CD4-positive, CD25-positive, alpha-beta regulatory T cell (primary cell): ENCODE results near the gene LAMA3. TPM values are rescaled to one million over a fixed set of nuclear protein-coding genes. Genes with fewer than 3 reads are reported as not detected.

ENCODE experiments used
- ATAC-seq, 2 donors: fragments of 150-1000 bp; cut with Tn5 transposase; one replicate each; pipeline ENCODE4 v1.10.0; 2021; ENCODE audit warnings: low read depth in 2 of 2, moderate number of reproducible peaks in 2 of 2, moderate library complexity in 1 of 2
- DNase-seq, 3 donors: peaks; one replicate each; pipeline versions ENCODE4 v3.0.0 to v3.0.0-alpha.2; 2012 to 2022; ENCODE audit warnings: mixed read lengths in 1 of 3
- H3K27ac ChIP-seq: one replicate; pipeline ENCODE4 v1.7.0; 2013; ENCODE audit warnings: mild to moderate bottlenecking, low read length; ENCODE audit not compliant: insufficient read depth, poor library complexity, severe bottlenecking
- H3K27me3 ChIP-seq: one replicate; pipeline ENCODE4 v1.7.0; 2013; ENCODE audit warnings: low read length; ENCODE audit not compliant: control insufficient read depth, insufficient read depth
- H3K36me3 ChIP-seq: one replicate; pipeline ENCODE4 v1.7.0; 2013; ENCODE audit warnings: mild to moderate bottlenecking, low read length, moderate library complexity; ENCODE audit not compliant: control insufficient read depth, insufficient read depth
- H3K4me1 ChIP-seq: 2 replicates; pipeline ENCODE4 v1.7.0; 2013; ENCODE audit warnings: mild to moderate bottlenecking, low read length; ENCODE audit not compliant: insufficient read depth, control insufficient read depth, poor library complexity, severe bottlenecking
- H3K4me3 ChIP-seq: one replicate; pipeline ENCODE4 v1.7.0; 2013; ENCODE audit warnings: low read depth, mild to moderate bottlenecking, low read length, moderate library complexity
- H3K9me3 ChIP-seq, 2 experiments: 1 replicate in 1 of 2; 2 replicates in 1 of 2; pipeline ENCODE4 v1.7.0; 2013; ENCODE audit warnings: low read length in 2 of 2, mild to moderate bottlenecking in 1 of 2, moderate library complexity in 1 of 2; ENCODE audit not compliant: control insufficient read depth in 2 of 2
- H3K27ac Mint-ChIP-seq, 3 donors: one replicate each; pipeline ENCODE4 v1.8.0; 2020 to 2022; ENCODE audit warnings: mild to moderate bottlenecking in 3 of 3, mixed read lengths in 3 of 3, moderate library complexity in 2 of 3
- H3K27me3 Mint-ChIP-seq: one replicate; pipeline ENCODE4 v1.8.0; 2022; ENCODE audit warnings: mild to moderate bottlenecking, mixed read lengths
- H3K36me3 Mint-ChIP-seq: one replicate; pipeline ENCODE4 v1.8.0; 2020; ENCODE audit warnings: mixed read lengths
- H3K4me1 Mint-ChIP-seq, 4 donors: one replicate each; pipeline ENCODE4 v1.8.0; 2020 to 2022; ENCODE audit warnings: mixed read lengths in 4 of 4, mild to moderate bottlenecking in 1 of 4
- H3K4me3 Mint-ChIP-seq, 4 donors: one replicate each; pipeline ENCODE4 v1.8.0; 2020 to 2022; ENCODE audit warnings: mild to moderate bottlenecking in 4 of 4, mixed read lengths in 4 of 4, moderate library complexity in 3 of 4
- H3K9me3 Mint-ChIP-seq, 7 donors: one replicate each; pipeline ENCODE4 v1.8.0; 2020 to 2022; ENCODE audit warnings: mixed read lengths in 7 of 7, mild to moderate bottlenecking in 3 of 7, moderate library complexity in 2 of 7
- polyA plus RNA-seq, 4 donors: library from polyadenylated mRNA; unstranded; fragments of 300-500 nt; fragmentation: Illumina TruSeq; gene quantifications; one replicate each; pipeline ENCODE4 v1.2.3, GENCODE V29; 2021
- total RNA-seq: library from RNA; stranded (reverse); gene quantifications from one replicate; pipeline ENCODE4 v1.2.3, GENCODE V29; 2022

Gene LAMA3
- total and polyA plus RNA-seq, 5 donors from 2014 or later, result 0.31 TPM; not detected in 4

DNA sequence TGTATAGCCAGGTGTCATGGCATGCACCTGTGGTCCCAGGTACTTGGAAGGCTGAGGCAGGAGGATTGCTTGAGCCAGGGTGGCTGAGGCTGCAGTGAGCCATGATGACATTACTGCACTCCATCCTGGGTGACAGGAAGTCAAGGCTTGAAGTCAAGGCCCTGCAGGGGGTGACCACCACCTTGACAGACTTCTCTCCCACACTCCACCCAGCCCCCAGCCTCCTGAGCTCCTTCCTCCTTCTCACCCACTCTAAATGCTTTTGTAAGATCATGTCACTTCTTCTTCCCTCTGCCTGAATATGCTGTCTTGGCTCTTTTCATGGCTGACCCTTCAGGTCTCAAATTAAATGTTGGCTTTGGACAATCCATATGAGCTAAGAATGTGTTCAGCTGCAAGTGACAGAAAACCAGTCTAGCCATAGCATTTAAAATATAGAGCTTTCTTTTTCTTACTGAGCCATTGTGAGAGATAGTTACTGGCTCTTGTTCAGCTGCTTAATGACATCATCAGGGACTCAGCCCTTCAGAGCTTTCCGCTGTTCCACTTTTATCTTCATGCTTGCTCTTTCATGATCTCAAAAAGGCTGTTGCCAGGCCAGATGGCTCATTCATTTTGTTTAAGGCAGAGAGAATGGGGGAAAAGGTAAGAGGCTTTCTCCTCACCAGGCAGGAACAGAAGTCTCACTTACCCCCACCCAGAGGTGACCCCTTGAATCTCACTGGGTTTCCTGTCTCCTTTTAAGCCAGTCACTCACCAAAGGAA, 288.6 kb downstream of the LAMA3 start:
- Mint-ChIP-seq H3K27ac (peak overlapping the region; percentile 11 to 68 (median 54)), H3K9me3 (peaks cover 0 to 10% (median 0%) of the 10 kb centered on the region in 7 donors), H3K4me3 (peak overlapping the region in 3 of 4 donors; percentile 1 to 37 (median 33)), H3K27me3 (no peaks in the 10 kb centered on the region), H3K36me3 (peaks cover 8% of the 10 kb centered on the region), H3K4me1 (peaks cover 32 to 78% (median 53%) of the 10 kb centered on the region in 4 donors)
- ATAC-seq, result peak; percentile 59 to 64
- H3K27ac ChIP-seq, result peak overlapping the region; percentile 1
- H3K4me3 ChIP-seq, result no peak overlapping the region
- H3K4me1 ChIP-seq, result peaks cover 33% of the 10 kb centered on the region
- H3K9me3 ChIP-seq, result no peaks in the 10 kb centered on the region
- no peaks in the 10 kb centered on the region for H3K36me3 ChIP-seq
- no peaks in the 10 kb centered on the region for H3K27me3 ChIP-seq
- peak in 2 of 3 donors; percentile 47 to 57 for DNase-seq

DNA sequence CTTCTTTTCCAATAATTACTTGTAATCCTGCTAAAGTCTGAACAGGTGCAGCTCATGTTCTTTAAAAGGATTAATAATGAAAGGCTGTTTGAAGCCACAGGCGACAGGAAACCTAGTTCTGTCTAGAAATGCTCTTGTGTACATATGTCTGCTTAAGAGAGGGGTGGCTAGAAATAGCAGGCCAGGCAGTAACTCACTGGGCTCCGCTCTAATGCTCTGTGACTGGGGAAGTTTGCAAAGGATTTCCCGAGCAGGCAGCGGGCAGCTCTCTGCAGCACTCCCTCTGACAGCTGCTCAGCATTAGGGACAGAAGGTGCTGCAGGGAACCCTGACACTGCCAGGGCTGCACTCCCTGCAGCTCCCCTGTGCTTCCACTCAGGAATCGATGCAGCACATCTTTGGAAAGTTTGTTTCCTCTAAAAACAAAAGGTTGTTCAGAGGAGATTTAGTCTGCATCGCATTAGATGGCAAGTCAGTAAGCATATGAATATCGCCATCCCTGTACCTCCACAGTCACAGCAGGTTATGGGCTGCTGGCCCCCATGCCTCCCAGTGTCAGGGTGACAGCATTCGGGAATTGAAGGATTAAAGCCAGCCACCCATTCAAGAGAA, 292.2 kb downstream of the LAMA3 start:
- Mint-ChIP-seq H3K27me3 (no peaks in the 10 kb centered on the region), H3K36me3 (peaks cover 10% of the 10 kb centered on the region), H3K4me3 (peak overlapping the region; percentile 5 to 35 (median 25)), H3K9me3 (peaks cover 0 to 4% (median 0%) of the 10 kb centered on the region in 7 donors), H3K4me1 (peaks cover 27 to 57% (median 39%) of the 10 kb centered on the region in 4 donors), H3K27ac (peak overlapping the region; percentile 63 to 91 (median 90))
- no peak overlapping the region for H3K27ac ChIP-seq
- peak; percentile 53 to 61 for ATAC-seq
- no peaks in the 10 kb centered on the region for H3K36me3 ChIP-seq
- H3K4me3 ChIP-seq, result peak overlapping the region; percentile 61
- peaks cover 27% of the 10 kb centered on the region for H3K4me1 ChIP-seq
- no peaks in the 10 kb centered on the region for H3K27me3 ChIP-seq
- DNase-seq, result no peak
- no peaks in the 10 kb centered on the region for H3K9me3 ChIP-seq

- Mint-ChIP-seq H3K4me3 (peak overlapping the region in 3 of 4 donors; percentile 24 to 76 (median 53)), H3K27me3 (no peaks in the 10 kb centered on the region), H3K4me1 (peaks cover 34 to 55% (median 39%) of the 10 kb centered on the region in 4 donors), H3K27ac (peak overlapping the region; percentile 83 to 90 (median 85)), H3K9me3 (peaks cover 0 to 10% (median 0%) of the 10 kb centered on the region in 7 donors), H3K36me3 (peaks cover 15% of the 10 kb centered on the region)
- H3K27ac ChIP-seq, result no peak overlapping the region
- H3K4me1 ChIP-seq, result peaks cover 27% of the 10 kb centered on the region
- H3K36me3 ChIP-seq, result no peaks in the 10 kb centered on the region
- peak overlapping the region; percentile 7 for H3K4me3 ChIP-seq
- no peak for DNase-seq
- H3K9me3 ChIP-seq, result no peaks in the 10 kb centered on the region
- no peaks in the 10 kb centered on the region for H3K27me3 ChIP-seq
- no peak for ATAC-seq
These were observed 293.2 kb downstream of the LAMA3 start for GRCh38 chr18:23982155-23983079.

DNA sequence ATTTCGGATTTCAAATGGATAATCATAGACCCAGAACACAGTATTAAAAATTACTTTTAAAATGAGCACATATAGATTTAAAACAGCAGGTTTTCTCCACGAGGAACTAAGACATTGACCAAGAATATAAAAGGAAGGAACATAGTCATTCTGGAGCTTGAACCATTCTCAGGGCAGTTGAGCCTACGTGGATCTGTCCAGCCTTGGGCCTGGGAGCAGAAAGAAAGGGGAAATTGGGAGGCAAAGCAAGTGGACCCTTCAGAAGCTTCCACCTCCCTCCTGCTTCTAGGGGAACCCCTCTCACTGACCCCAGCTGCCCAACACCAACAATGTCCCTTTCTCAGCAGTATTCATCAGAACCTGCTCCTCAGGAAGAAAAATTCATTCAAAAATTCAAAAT, 293.9 kb downstream of the LAMA3 start:
- ATAC-seq, result no peak
- peaks cover 31 to 53% (median 39%) of the 10 kb centered on the region in 4 donors for H3K4me1 Mint-ChIP-seq
- DNase-seq, result no peak
- H3K27me3 Mint-ChIP-seq, result no peaks in the 10 kb centered on the region
- Histone ChIP-seq H3K4me3 (no peak overlapping the region), H3K27me3 (no peaks in the 10 kb centered on the region), H3K4me1 (peaks cover 24% of the 10 kb centered on the region), H3K27ac (no peak overlapping the region), H3K36me3 (no peaks in the 10 kb centered on the region), H3K9me3 (no peaks in the 10 kb centered on the region)
- H3K4me3 Mint-ChIP-seq, result no peak overlapping the region
- peaks cover 0 to 15% (median 0%) of the 10 kb centered on the region in 7 donors for H3K9me3 Mint-ChIP-seq
- peaks cover 15% of the 10 kb centered on the region for H3K36me3 Mint-ChIP-seq
- H3K27ac Mint-ChIP-seq, result peak overlapping the region in 2 of 3 donors; percentile 83 to 90

- Histone ChIP-seq H3K27ac (peak overlapping the region; percentile 9), H3K4me3 (no peak overlapping the region), H3K27me3 (no peaks in the 10 kb centered on the region), H3K36me3 (no peaks in the 10 kb centered on the region), H3K9me3 (no peaks in the 10 kb centered on the region), H3K4me1 (peaks cover 47% of the 10 kb centered on the region)
- H3K9me3 Mint-ChIP-seq, result peaks cover 0 to 16% (median 0%) of the 10 kb centered on the region in 7 donors
- peaks cover 15% of the 10 kb centered on the region for H3K36me3 Mint-ChIP-seq
- H3K4me3 Mint-ChIP-seq, result peak overlapping the region in 1 of 4 donors; percentile 27
- no peaks in the 10 kb centered on the region for H3K27me3 Mint-ChIP-seq
- no peak for ATAC-seq
- DNase-seq, result no peak
- peaks cover 45 to 68% (median 55%) of the 10 kb centered on the region in 4 donors for H3K4me1 Mint-ChIP-seq
- peak overlapping the region; percentile 69 to 78 (median 77) for H3K27ac Mint-ChIP-seq
These were observed 297.5 kb downstream of the LAMA3 start for GRCh38 chr18:23986600-23987359.

- Histone ChIP-seq H3K4me3 (peak overlapping the region; percentile 29), H3K27ac (peak overlapping the region; percentile 93), H3K36me3 (no peaks in the 10 kb centered on the region), H3K27me3 (no peaks in the 10 kb centered on the region), H3K9me3 (no peaks in the 10 kb centered on the region), H3K4me1 (peaks cover 73% of the 10 kb centered on the region)
- peaks cover 0 to 16% (median 0%) of the 10 kb centered on the region in 7 donors for H3K9me3 Mint-ChIP-seq
- no peak for DNase-seq
- H3K27ac Mint-ChIP-seq, result peak overlapping the region; percentile 98 to 99 (median 98)
- peaks cover 50 to 84% (median 65%) of the 10 kb centered on the region in 4 donors for H3K4me1 Mint-ChIP-seq
- ATAC-seq, result no peak
- peak overlapping the region; percentile 48 to 77 (median 66) for H3K4me3 Mint-ChIP-seq
- H3K27me3 Mint-ChIP-seq, result no peaks in the 10 kb centered on the region
- peaks cover 8% of the 10 kb centered on the region for H3K36me3 Mint-ChIP-seq
These were observed 301.5 kb downstream of the LAMA3 start for GRCh38 chr18:23990474-23991410.
